Transverse colon (tissue), 4 donors: Measurements from ENCODE around the gene MYL4. TPM values are rescaled to one million over a fixed set of nuclear protein-coding genes. Genes with fewer than 3 reads are reported as not detected.

ENCODE experiments used
- DNase-seq: peaks from one replicate; pipeline ENCODE4 v3.0.0-alpha.2; 2019
- H3K27ac ChIP-seq, 4 donors: fragments of 200-600 bp; sonication (generic); 2 replicates each; pipeline ENCODE4 v1.5.1; 2016 to 2018; ENCODE audit warnings: inconsistent platforms in 4 of 4
- H3K27me3 ChIP-seq: fragments of 200-600 bp; sonication (generic); 2 replicates; pipeline ENCODE4 v1.5.1; 2017; ENCODE audit warnings: inconsistent platforms
- H3K36me3 ChIP-seq, 4 donors: fragments of 200-600 bp; sonication (generic); 2 replicates each; pipeline ENCODE4 v1.5.1; 2017 to 2019; ENCODE audit warnings: inconsistent platforms in 4 of 4
- H3K4me1 ChIP-seq, 4 donors: fragments of 200-600 bp; sonication (generic); 2 replicates each; pipeline ENCODE4 v1.5.1; 2017 to 2020; ENCODE audit warnings: inconsistent platforms in 4 of 4
- H3K4me3 ChIP-seq, 4 donors: fragments of 200-600 bp; sonication (generic); 1 replicate in 1 of 4; 2 replicates in 3 of 4; pipeline versions ENCODE4 v1.5.1 to v1.6.1; 2017 to 2019; ENCODE audit warnings: inconsistent platforms in 4 of 4
- H3K9me3 ChIP-seq, 2 donors: fragments of 200-600 bp; sonication (generic); 2 replicates each; pipeline ENCODE4 v1.5.1; 2017 to 2019; ENCODE audit warnings: inconsistent platforms in 2 of 2
- EP300 ChIP-seq: sonication (generic); formaldehyde crosslinking; IDR thresholded peaks from one replicate; pipeline ENCODE4 v1.6.1; 2017; ENCODE audit warnings: antibody characterized with exemption, low read depth
- POLR2A ChIP-seq: fragments of 450-650 bp; IDR thresholded peaks from one replicate; pipeline ENCODE4 v1.6.1; 2016; ENCODE audit warnings: antibody characterized with exemption, mild to moderate bottlenecking, moderate library complexity
- POLR2AphosphoS5 ChIP-seq, 3 donors: sonication (generic); formaldehyde crosslinking; IDR thresholded peaks; one replicate each; pipeline ENCODE4 v1.6.1; 2016; ENCODE audit warnings: antibody characterized with exemption in 3 of 3
- WGBS, 2 donors: methylation state at CpG; one replicate each; pipeline ENCODE4 v1.1.5; 2018; ENCODE audit warnings: low coverage in 1 of 2; 5-methylcytosine and 5-hydroxymethylcytosine counted together
- in situ Hi-C, 4 donors: fragments of 200-750 bp; cut with MboI; loops; one replicate each; pipeline versions ENCODE4 v1.15.0 to v1.15.1; 2017; ENCODE audit warnings: low sequenced_read_pairs in 3 of 4, low pct_ligation_motif_present in 1 of 4, low pct_unique_long_range_greater_than_20kb in 1 of 4
- intact Hi-C: fragments of 100-400 bp; cut with DNase I; formaldehyde crosslinking; loops from one replicate; pipeline ENCODE4 v1.15.1; 2023; ENCODE audit warnings: low total_unique reads
- total RNA-seq, 4 donors: library from RNA; depleted of rRNA; stranded (reverse); fragments of >200 nt; gene quantifications; one replicate each; pipeline ENCODE4 v1.1.0, GENCODE V29; 2016
- TF ChIP-seq, protein P1 (sequence below), 5 experiments: fragments of 200-600 bp in 3 of 5; fragments of 450-650 bp in 2 of 5; sonication (generic) in 3 of 5; IDR thresholded peaks; 1 replicate in 2 of 5; 2 replicates in 3 of 5; pipeline ENCODE4 v1.5.1; 2016 to 2017; ENCODE audit warnings: antibody characterized with exemption in 5 of 5, inconsistent platforms in 3 of 5, mild to moderate bottlenecking in 2 of 5, moderate library complexity in 1 of 5

MYL4 gene
- total RNA-seq, 4 donors from 2014 or later: not detected

DNA sequence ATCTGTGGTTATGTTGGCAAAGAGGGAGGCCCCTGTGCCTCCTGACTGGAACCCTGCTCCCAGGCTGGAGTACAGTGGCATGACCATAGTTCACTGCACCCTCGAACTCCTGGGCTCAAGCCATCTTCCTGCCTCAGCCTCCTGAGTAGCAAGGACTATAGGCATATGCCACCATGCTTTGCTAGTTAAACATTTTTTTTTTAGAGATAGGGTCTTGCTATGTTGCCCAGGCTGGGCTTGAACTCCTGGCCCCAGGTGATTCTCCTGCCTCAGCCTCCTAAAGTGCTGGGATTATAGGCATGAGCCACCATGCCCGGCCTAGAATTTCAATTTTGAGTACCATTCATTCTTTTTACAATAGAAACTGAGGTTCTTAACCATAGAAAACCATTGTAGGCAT is 23.3 kb downstream of the MYL4 start:
- Histone ChIP-seq H3K4me3 (no peak overlapping the region), H3K9me3 (no peaks in the 10 kb centered on the region), H3K27me3 (no peaks in the 10 kb centered on the region), H3K4me1 (peaks cover 0 to 15% (median 10%) of the 10 kb centered on the region in 4 donors), H3K27ac (no peak overlapping the region), H3K36me3 (no peaks in the 10 kb centered on the region)
- in situ Hi-C loops (loop anchor here (5.0 to 25.0 kb wide), 4 partner anchors 75 to 380 kb away; no protein-coding TSS in a partner anchor), intact Hi-C loops (no loop called here)
- no peak for TF ChIP-seq EP300
- TF ChIP-seq POLR2AphosphoS5 (IDR thresholded peaks at IDR 0.05): no peak
- no peak for TF ChIP-seq POLR2A
- TF ChIP-seq, protein P1, sequence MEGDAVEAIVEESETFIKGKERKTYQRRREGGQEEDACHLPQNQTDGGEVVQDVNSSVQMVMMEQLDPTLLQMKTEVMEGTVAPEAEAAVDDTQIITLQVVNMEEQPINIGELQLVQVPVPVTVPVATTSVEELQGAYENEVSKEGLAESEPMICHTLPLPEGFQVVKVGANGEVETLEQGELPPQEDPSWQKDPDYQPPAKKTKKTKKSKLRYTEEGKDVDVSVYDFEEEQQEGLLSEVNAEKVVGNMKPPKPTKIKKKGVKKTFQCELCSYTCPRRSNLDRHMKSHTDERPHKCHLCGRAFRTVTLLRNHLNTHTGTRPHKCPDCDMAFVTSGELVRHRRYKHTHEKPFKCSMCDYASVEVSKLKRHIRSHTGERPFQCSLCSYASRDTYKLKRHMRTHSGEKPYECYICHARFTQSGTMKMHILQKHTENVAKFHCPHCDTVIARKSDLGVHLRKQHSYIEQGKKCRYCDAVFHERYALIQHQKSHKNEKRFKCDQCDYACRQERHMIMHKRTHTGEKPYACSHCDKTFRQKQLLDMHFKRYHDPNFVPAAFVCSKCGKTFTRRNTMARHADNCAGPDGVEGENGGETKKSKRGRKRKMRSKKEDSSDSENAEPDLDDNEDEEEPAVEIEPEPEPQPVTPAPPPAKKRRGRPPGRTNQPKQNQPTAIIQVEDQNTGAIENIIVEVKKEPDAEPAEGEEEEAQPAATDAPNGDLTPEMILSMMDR (IDR thresholded peaks at IDR 0.05): no peak
- WGBS, 2 donors: 86 to 100% methylated on average over 1 to 2 of the region's 2 CpGs
- no peak for DNase-seq

DNA sequence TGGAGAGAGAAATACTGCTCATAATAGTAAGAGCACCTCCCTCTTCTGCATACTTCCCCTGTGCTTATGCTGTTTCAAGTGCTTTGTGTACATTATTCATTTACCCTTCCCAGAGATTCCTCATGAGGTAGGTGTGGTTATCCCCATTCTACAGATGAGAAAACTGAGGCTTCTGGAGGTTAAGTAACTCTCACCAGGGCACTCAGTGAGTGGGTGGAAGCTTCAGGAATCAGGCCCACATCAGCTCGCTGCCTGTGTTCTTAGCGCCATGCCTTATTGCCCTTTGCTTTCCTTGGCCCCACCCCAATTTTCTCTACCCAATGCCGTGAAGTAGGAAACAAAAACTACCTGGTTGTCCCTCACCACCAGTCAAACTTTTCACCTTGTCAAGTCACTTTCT is 26.4 kb downstream of the MYL4 start:
- H3K27ac ChIP-seq: no peak overlapping the region
- H3K9me3 ChIP-seq: no peaks in the 10 kb centered on the region
- TF ChIP-seq, protein P1 (IDR thresholded peaks at IDR 0.05): no peak
- H3K36me3 ChIP-seq: no peaks in the 10 kb centered on the region
- H3K4me3 ChIP-seq: no peak overlapping the region
- H3K4me1 ChIP-seq: peaks cover 2 to 16% (median 8%) of the 10 kb centered on the region in 4 donors
- H3K27me3 ChIP-seq: no peaks in the 10 kb centered on the region
- intact Hi-C loops: no loop called here
- WGBS, 2 donors: 56% methylated on average over 3 of the region's 3 CpGs
- in situ Hi-C loops: loop anchor here in 2 of 4 donors (10.0 to 25.0 kb wide), 2 partner anchors 79 to 377 kb away; no protein-coding TSS in a partner anchor
- DNase-seq: no peak

GRCh38 chr17:47235923-47236322 is 26.8 kb downstream of the MYL4 start:
- H3K4me3 ChIP-seq: no peak overlapping the region
- no peak for DNase-seq
- TF ChIP-seq EP300 (no peak), POLR2AphosphoS5 (IDR thresholded peaks at IDR 0.05) (no peak), POLR2A (no peak)
- TF ChIP-seq, protein P1 (IDR thresholded peaks at IDR 0.05): no peak
- intact Hi-C loops: no loop called here
- H3K4me1 ChIP-seq: peaks cover 0 to 13% (median 8%) of the 10 kb centered on the region in 4 donors
- H3K27ac ChIP-seq: no peak overlapping the region
- no peaks in the 10 kb centered on the region for H3K36me3 ChIP-seq
- 92% methylated on average over 2 of the region's 2 CpGs; no CpG with 5 or more reads in 1 of the 2 donors for WGBS, 2 donors
- H3K27me3 ChIP-seq: no peaks in the 10 kb centered on the region
- in situ Hi-C loops: loop anchor here in 2 of 4 donors (10.0 to 25.0 kb wide), 2 partner anchors 79 to 376 kb away; no protein-coding TSS in a partner anchor
- no peaks in the 10 kb centered on the region for H3K9me3 ChIP-seq

- no peaks in the 10 kb centered on the region for H3K9me3 ChIP-seq
- no peak overlapping the region for H3K27ac ChIP-seq
- no peaks in the 10 kb centered on the region for H3K27me3 ChIP-seq
- peaks cover 0 to 13% (median 8%) of the 10 kb centered on the region in 4 donors for H3K4me1 ChIP-seq
- intact Hi-C loops (no loop called here), in situ Hi-C loops (loop anchor here in 2 of 4 donors (10.0 to 25.0 kb wide), 2 partner anchors 77 to 374 kb away; no protein-coding TSS in a partner anchor)
- no peak for DNase-seq
- H3K36me3 ChIP-seq: no peaks in the 10 kb centered on the region
- TF ChIP-seq EP300 (no peak), POLR2AphosphoS5 (IDR thresholded peaks at IDR 0.05) (no peak), POLR2A (no peak)
- TF ChIP-seq, protein P1 (IDR thresholded peaks at IDR 0.05): no peak
- H3K4me3 ChIP-seq: no peak overlapping the region
- 85% methylated on average over 7 of the region's 7 CpGs; no CpG with 5 or more reads in 1 of the 2 donors for WGBS, 2 donors
Measured at GRCh38 chr17:47237841-47238240, 28.7 kb downstream of the MYL4 start.
